SU-DHL-6 (cell line): ENCODE data around the gene IFNA13.

Source experiments
- H2AFZ ChIP-seq: fragments of 200-600 bp; sonication (generic); 2 replicates; pipeline ENCODE4 v1.6.1; 2014; ENCODE audit warnings: low read depth, mild to moderate bottlenecking, moderate library complexity, mixed read lengths, antibody characterized with exemption, low read length; ENCODE audit not compliant: severe bottlenecking
- H3F3A ChIP-seq: fragments of 200-600 bp; shearing (Covaris generic); 2 replicates; pipeline ENCODE4 v1.6.0; 2016; ENCODE audit warnings: antibody characterized with exemption, mild to moderate bottlenecking; ENCODE audit not compliant: insufficient read depth
- H3K27ac ChIP-seq: fragments of 200-600 bp; sonication (generic); 2 replicates; pipeline ENCODE4 v1.5.1; 2016; ENCODE audit warnings: low read depth, mild to moderate bottlenecking, low read length, moderate library complexity, mixed read lengths
- H3K27me3 ChIP-seq: fragments of 200-600 bp; sonication (generic), shearing (Covaris generic); 2 replicates; pipeline ENCODE4 v1.6.0; 2014; ENCODE audit warnings: mild to moderate bottlenecking, low read length
- H3K36me3 ChIP-seq: fragments of 200-600 bp; sonication (generic); 2 replicates; pipeline ENCODE4 v1.6.1; 2014; ENCODE audit warnings: mild to moderate bottlenecking, low read length, mixed read lengths
- H3K4me2 ChIP-seq: fragments of 300-600, 200-600 bp; shearing (Covaris generic), sonication (generic); 2 replicates; pipeline ENCODE4 v1.6.0; 2014; ENCODE audit warnings: low read length, low read depth, mild to moderate bottlenecking; ENCODE audit not compliant: poor library complexity, severe bottlenecking
- H3K4me3 ChIP-seq: fragments of 200-600 bp; sonication (generic); 2 replicates; pipeline ENCODE4 v1.5.1; 2014; ENCODE audit warnings: antibody characterized with exemption, low read length, mild to moderate bottlenecking, mixed read lengths; ENCODE audit not compliant: insufficient read depth, poor library complexity, severe bottlenecking
- H3K79me2 ChIP-seq: fragments of 200-600 bp; sonication (generic); 2 replicates; pipeline ENCODE4 v1.6.1; 2014; ENCODE audit warnings: mild to moderate bottlenecking, low read length, moderate library complexity; ENCODE audit not compliant: insufficient read depth
- H3K9ac ChIP-seq: fragments of 200-600 bp; sonication (generic); 2 replicates; pipeline ENCODE4 v1.7.0; 2014; ENCODE audit warnings: mild to moderate bottlenecking, low read length
- H3K9me2 ChIP-seq: fragments of 200-600 bp; sonication (generic); replicated peaks from 2 replicates; pipeline ENCODE4 v1.6.1; 2014; ENCODE audit warnings: low read length; ENCODE audit not compliant: insufficient read depth
- H3K9me3 ChIP-seq: fragments of 200-600 bp; sonication (generic); 2 replicates; pipeline ENCODE4 v1.6.1; 2014; ENCODE audit warnings: low read length, mixed read lengths; ENCODE audit not compliant: insufficient read depth
- H4K20me1 ChIP-seq: fragments of 200-600 bp; sonication (generic); 2 replicates; pipeline ENCODE4 v1.6.1; 2014; ENCODE audit warnings: low read depth, mild to moderate bottlenecking, antibody characterized with exemption, low read length, moderate library complexity, mixed read lengths
- EZH2phosphoT487 ChIP-seq: fragments of 200-600 bp; sonication (generic), shearing (Covaris generic); conservative IDR thresholded peaks from 2 replicates; pipeline ENCODE4 v1.6.1; 2018; ENCODE audit warnings: mild to moderate bottlenecking, antibody characterized with exemption, low read length, moderate library complexity, mixed read lengths
- TF ChIP-seq, protein P1 (sequence below): fragments of 200-600 bp; sonication (generic); IDR thresholded peaks from one replicate; pipeline ENCODE4 v1.5.1; 2017; ENCODE audit warnings: antibody characterized with exemption, mild to moderate bottlenecking, low read length, moderate library complexity; ENCODE audit not compliant: insufficient read depth, poor library complexity, severe bottlenecking

Gene IFNA13

DNA sequence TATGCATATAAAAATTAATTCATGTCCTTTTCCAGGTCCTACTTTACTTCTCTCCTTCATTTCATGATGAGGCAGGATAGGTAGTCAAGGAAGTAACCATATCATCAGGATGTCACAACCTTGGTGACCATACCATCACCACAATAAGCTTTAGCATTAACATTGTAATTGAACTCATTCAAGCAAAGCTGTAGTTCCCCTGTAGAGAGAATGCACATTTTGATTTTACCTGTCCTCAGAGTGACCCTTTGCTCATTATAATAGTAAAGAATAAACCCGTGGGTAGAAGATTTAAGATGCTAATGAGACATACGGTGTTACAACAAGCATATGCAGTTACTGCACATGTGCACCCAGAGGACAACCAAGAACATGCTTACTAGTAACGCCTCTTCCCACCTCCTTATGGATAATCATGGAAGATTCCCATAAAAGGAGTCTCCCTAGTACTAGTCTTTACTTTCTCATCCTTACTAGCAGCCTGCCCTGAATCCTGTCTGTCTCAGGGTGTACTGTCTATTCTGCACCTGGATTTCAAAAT lies 19.4 kb downstream of the IFNA13 start:
- no peak overlapping the region for H3K4me3 ChIP-seq
- no peak for TF ChIP-seq EZH2phosphoT487
- TF ChIP-seq, protein P1, sequence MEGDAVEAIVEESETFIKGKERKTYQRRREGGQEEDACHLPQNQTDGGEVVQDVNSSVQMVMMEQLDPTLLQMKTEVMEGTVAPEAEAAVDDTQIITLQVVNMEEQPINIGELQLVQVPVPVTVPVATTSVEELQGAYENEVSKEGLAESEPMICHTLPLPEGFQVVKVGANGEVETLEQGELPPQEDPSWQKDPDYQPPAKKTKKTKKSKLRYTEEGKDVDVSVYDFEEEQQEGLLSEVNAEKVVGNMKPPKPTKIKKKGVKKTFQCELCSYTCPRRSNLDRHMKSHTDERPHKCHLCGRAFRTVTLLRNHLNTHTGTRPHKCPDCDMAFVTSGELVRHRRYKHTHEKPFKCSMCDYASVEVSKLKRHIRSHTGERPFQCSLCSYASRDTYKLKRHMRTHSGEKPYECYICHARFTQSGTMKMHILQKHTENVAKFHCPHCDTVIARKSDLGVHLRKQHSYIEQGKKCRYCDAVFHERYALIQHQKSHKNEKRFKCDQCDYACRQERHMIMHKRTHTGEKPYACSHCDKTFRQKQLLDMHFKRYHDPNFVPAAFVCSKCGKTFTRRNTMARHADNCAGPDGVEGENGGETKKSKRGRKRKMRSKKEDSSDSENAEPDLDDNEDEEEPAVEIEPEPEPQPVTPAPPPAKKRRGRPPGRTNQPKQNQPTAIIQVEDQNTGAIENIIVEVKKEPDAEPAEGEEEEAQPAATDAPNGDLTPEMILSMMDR, result no peak
- no peaks in the 10 kb centered on the region for H3K36me3 ChIP-seq
- H3K9ac ChIP-seq, result no peak overlapping the region
- no peaks in the 10 kb centered on the region for H3K79me2 ChIP-seq
- no peaks in the 10 kb centered on the region for H3K27me3 ChIP-seq
- H3K4me2 ChIP-seq, result no peak overlapping the region
- no peak overlapping the region for H3K27ac ChIP-seq
- H3F3A ChIP-seq, result no peaks in the 10 kb centered on the region
- H4K20me1 ChIP-seq, result no peaks in the 10 kb centered on the region
- 0 out of 2 replicates have a peak, but pooled peaks cover 6% of the 10 kb centered on the region for H3K9me3 ChIP-seq
- H3K9me2 ChIP-seq, result no peaks in the 10 kb centered on the region
- no peak overlapping the region for H2AFZ ChIP-seq

DNA sequence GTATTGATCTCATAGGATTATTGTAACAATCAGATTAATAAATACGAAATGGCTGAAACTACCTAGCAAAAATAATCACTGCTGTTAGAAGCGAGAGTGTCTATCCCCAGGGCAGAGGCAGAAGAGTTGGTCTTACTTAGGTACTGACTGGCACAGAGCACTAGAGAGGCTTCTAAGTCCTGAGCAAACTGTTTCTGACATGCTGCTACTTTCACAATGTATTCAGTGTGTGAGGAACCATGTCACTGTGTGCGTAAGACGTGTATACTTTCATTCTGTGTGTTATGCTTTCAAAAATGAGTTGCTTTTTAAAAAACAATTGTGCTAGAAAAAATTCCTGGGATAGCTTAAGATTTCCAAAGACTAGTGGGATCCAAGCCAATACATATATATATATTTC lies 27.1 kb downstream of the IFNA13 start:
- H4K20me1 ChIP-seq, result no peaks in the 10 kb centered on the region
- no peak overlapping the region for H2AFZ ChIP-seq
- H3K36me3 ChIP-seq, result no peaks in the 10 kb centered on the region
- H3K4me2 ChIP-seq, result no peak overlapping the region
- no peaks in the 10 kb centered on the region for H3K27me3 ChIP-seq
- H3K9me2 ChIP-seq, result no peaks in the 10 kb centered on the region
- no peak overlapping the region for H3K9ac ChIP-seq
- no peaks in the 10 kb centered on the region for H3K79me2 ChIP-seq
- no peak overlapping the region for H3K4me3 ChIP-seq
- H3F3A ChIP-seq, result no peaks in the 10 kb centered on the region
- H3K27ac ChIP-seq, result no peak overlapping the region
- H3K9me3 ChIP-seq, result 0 out of 2 replicates have a peak, but pooled peaks cover 5% of the 10 kb centered on the region
- no peak for TF ChIP-seq EZH2phosphoT487
- TF ChIP-seq, protein P1, result no peak

DNA sequence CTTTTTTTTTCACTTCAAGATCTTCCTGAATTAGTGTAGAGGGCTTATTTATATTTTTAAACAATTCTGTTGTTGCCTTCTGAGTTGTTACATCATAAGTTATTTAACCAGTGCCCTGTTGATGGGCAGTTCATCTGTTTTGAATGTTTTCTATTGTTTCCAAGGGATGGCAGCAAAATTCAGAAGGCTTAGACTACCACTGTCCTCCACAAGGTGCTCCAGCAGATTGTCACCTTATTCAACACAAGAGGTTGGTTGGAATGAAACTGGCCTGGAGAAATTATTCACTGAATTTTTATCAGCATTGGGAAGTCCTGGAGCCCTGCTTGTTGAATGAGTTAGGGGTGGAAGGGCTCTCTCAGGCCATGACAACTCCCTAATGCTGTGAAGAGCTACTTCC lies 31.4 kb downstream of the IFNA13 start:
- no peaks in the 10 kb centered on the region for H3F3A ChIP-seq

More for the DNA sequence above, 31.4 kb downstream of the IFNA13 start:
- Histone ChIP-seq H3K4me3 (no peak overlapping the region), H3K9me2 (no peaks in the 10 kb centered on the region), H2AFZ (no peak overlapping the region), H3K36me3 (0 out of 2 replicates have a peak, but pooled peaks cover 3% of the 10 kb centered on the region), H3K27me3 (no peaks in the 10 kb centered on the region), H3K27ac (no peak overlapping the region), H3K9me3 (no peaks in the 10 kb centered on the region), H3K4me2 (no peak overlapping the region), H3K79me2 (peaks cover 34% of the 10 kb centered on the region), H4K20me1 (peaks cover 14% of the 10 kb centered on the region; the same call in 1 of the 2 replicates), H3K9ac (no peak overlapping the region)
- TF ChIP-seq, protein P1, result no peak
- no peak for TF ChIP-seq EZH2phosphoT487
